Smooth muscle cell (in vitro differentiated cells): ENCODE measurements around the gene UNG. TPM values are rescaled to one million over a fixed set of nuclear protein-coding genes. Genes with fewer than 3 reads are reported as not detected.

Source experiments
- DNase-seq: peaks from one replicate; lab custom pipeline; 2025; ENCODE audit not compliant: unreplicated experiment; lab: John Stamatoyannopoulos, UW
- H2AFZ ChIP-seq: fragments of 200-600 bp; sonication (generic); 2 replicates; pipeline ENCODE4 v1.6.0; 2016; ENCODE audit warnings: antibody characterized with exemption, low read depth, mild to moderate bottlenecking
- H3F3A ChIP-seq: fragments of 200-600 bp; sonication (generic); 2 replicates; pipeline ENCODE4 v1.6.0; 2017; ENCODE audit warnings: antibody characterized with exemption, low read depth
- H3K27ac ChIP-seq: fragments of 200-600 bp; sonication (generic); 2 replicates; pipeline ENCODE4 v1.5.1; 2016; ENCODE audit warnings: low read depth, mild to moderate bottlenecking
- H3K27me3 ChIP-seq: fragments of 200-600 bp; sonication (generic); 2 replicates; pipeline ENCODE4 v1.6.1; 2016; ENCODE audit warnings: low read depth, mild to moderate bottlenecking
- H3K36me3 ChIP-seq: fragments of 200-600 bp; sonication (generic); 2 replicates; pipeline ENCODE4 v1.5.1; 2016; ENCODE audit warnings: low read depth
- H3K4me1 ChIP-seq: fragments of 200-600 bp; sonication (generic); 2 replicates; pipeline ENCODE4 v1.5.1; 2016; ENCODE audit warnings: low read depth
- H3K4me2 ChIP-seq: fragments of 200-600 bp; sonication (generic); 2 replicates; pipeline ENCODE4 v1.6.0; 2016; ENCODE audit warnings: mild to moderate bottlenecking
- H3K4me3 ChIP-seq: fragments of 200-600 bp; sonication (generic); 2 replicates; pipeline ENCODE4 v1.5.1; 2016; ENCODE audit warnings: mild to moderate bottlenecking
- H3K79me2 ChIP-seq: fragments of 200-600 bp; sonication (generic); 2 replicates; pipeline ENCODE4 v1.6.0; 2016; ENCODE audit warnings: low read depth, mild to moderate bottlenecking
- H3K9ac ChIP-seq: fragments of 200-600 bp; sonication (generic); 2 replicates; pipeline ENCODE4 v1.6.0; 2016; ENCODE audit warnings: low read depth
- H3K9me3 ChIP-seq: fragments of 200-600 bp; sonication (generic); replicated peaks from 2 replicates; pipeline ENCODE4 v1.5.1; 2016; ENCODE audit warnings: low read depth
- H4K20me1 ChIP-seq: fragments of 200-600 bp; sonication (generic); 2 replicates; pipeline ENCODE4 v1.6.0; 2016; ENCODE audit warnings: low read depth
- WGBS: methylation state at CpG from one replicate; pipeline ENCODE4 v1.1.7; 2016; ENCODE audit warnings: low lambda C conversion rate; 5-methylcytosine and 5-hydroxymethylcytosine counted together
- polyA plus RNA-seq: library from polyadenylated mRNA; unstranded; fragments of >200 nt; fragmentation: Nextera tagmentation; extraction: Ambion mirVana; gene quantifications from 2 replicates; pipeline ENCODE4 v1.2.1, GENCODE V29; 2016
- total RNA-seq: library from RNA; depleted of rRNA; stranded (reverse); fragments of >200 nt; gene quantifications from 2 replicates; pipeline ENCODE4 v1.2.3, GENCODE V29; 2014
- TF ChIP-seq, protein P1 (sequence below): fragments of 200-600 bp; sonication (generic); IDR thresholded peaks from 2 replicates; pipeline ENCODE4 v1.5.1; 2017; ENCODE audit warnings: borderline replicate concordance, mild to moderate bottlenecking, antibody characterized with exemption; ENCODE audit not compliant: insufficient read depth, poor library complexity, severe bottlenecking

Gene UNG
- total and polyA plus RNA-seq, 2 experiments from 2014 or later, result 17.1 to 22.8 TPM

DNA sequence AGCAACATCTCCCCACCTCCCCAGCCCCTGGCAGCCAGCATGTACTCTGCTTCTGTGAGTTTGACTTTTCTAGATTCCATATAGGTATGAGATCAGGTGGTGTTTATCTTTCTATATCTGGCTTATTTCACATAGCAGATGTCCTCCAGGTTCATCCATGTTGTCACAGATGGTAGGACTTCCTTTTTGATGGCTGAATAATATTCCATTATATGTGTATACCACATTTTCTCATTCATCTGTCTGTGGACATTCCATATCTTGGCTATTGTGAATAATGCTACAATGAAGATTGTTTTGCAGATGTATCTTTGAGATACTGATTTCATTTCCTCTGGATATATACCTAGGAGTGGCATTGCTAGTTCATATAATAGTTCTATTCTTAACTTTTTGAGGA is 22.5 kb upstream of the UNG start:
- Histone ChIP-seq H3K4me3 (no peak overlapping the region), H3K36me3 (peaks cover 27% of the 10 kb centered on the region), H3K9me3 (no peaks in the 10 kb centered on the region), H3K27me3 (no peaks in the 10 kb centered on the region), H3K9ac (no peak overlapping the region), H3K4me1 (peaks cover 5% of the 10 kb centered on the region), H3K79me2 (no peaks in the 10 kb centered on the region), H4K20me1 (no peaks in the 10 kb centered on the region), H3K27ac (no peak overlapping the region), H2AFZ (no peak overlapping the region), H3F3A (no peaks in the 10 kb centered on the region), H3K4me2 (no peak overlapping the region)
- TF ChIP-seq, protein P1, sequence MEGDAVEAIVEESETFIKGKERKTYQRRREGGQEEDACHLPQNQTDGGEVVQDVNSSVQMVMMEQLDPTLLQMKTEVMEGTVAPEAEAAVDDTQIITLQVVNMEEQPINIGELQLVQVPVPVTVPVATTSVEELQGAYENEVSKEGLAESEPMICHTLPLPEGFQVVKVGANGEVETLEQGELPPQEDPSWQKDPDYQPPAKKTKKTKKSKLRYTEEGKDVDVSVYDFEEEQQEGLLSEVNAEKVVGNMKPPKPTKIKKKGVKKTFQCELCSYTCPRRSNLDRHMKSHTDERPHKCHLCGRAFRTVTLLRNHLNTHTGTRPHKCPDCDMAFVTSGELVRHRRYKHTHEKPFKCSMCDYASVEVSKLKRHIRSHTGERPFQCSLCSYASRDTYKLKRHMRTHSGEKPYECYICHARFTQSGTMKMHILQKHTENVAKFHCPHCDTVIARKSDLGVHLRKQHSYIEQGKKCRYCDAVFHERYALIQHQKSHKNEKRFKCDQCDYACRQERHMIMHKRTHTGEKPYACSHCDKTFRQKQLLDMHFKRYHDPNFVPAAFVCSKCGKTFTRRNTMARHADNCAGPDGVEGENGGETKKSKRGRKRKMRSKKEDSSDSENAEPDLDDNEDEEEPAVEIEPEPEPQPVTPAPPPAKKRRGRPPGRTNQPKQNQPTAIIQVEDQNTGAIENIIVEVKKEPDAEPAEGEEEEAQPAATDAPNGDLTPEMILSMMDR, result no peak
- no peak for DNase-seq

DNA sequence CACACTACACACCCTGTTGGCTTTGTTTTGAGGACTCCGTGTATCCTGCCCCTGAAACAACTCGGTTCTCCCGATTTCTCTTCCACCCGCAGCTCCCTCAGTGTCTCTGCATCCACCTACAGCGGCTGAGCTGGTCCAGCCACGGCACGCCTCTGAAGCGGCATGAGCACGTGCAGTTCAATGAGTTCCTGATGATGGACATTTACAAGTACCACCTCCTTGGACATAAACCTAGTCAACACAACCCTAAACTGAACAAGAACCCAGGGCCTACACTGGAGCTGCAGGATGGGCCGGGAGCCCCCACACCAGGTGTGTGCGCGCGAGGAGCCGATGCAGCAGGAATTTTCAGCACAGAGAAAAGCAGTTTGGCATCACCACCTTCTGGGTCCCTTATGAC is 14.6 kb upstream of the UNG start:
- Histone ChIP-seq H3F3A (no peaks in the 10 kb centered on the region), H3K9ac (no peak overlapping the region), H3K4me3 (no peak overlapping the region), H3K79me2 (no peaks in the 10 kb centered on the region), H2AFZ (no peak overlapping the region), H3K36me3 (peaks cover 13% of the 10 kb centered on the region), H3K4me2 (no peak overlapping the region), H3K4me1 (no peaks in the 10 kb centered on the region), H4K20me1 (no peaks in the 10 kb centered on the region), H3K27me3 (no peaks in the 10 kb centered on the region), H3K9me3 (no peaks in the 10 kb centered on the region), H3K27ac (no peak overlapping the region)
- no peak for DNase-seq
- WGBS, result 97% methylated on average over 14 of the region's 14 CpGs
- TF ChIP-seq, protein P1, result no peak

DNA sequence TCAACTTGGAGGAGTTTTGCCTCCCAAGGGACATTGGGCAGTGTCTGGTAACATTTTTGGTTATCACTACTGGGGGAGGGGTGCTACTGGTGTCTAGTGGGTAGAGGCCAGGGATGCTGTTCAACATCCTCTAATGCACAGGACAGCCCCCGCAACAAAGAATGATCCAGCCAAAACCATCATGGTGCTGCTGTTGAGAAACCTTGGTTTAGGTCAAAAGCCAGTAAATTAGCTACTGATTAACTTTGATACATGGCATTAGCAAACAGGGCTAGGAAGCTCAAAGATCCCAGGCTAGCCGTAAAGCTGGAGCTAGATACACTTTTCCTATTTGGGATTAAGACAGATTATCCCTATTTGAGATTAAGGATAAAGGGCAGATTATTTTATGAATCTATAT is 13.0 kb upstream of the UNG start:
- TF ChIP-seq, protein P1, result no peak
- Histone ChIP-seq H3K4me3 (no peak overlapping the region), H3F3A (peaks cover 7% of the 10 kb centered on the region), H3K36me3 (peaks cover 8% of the 10 kb centered on the region), H3K27ac (no peak overlapping the region), H3K4me2 (no peak overlapping the region), H4K20me1 (no peaks in the 10 kb centered on the region), H3K9ac (no peak overlapping the region), H2AFZ (no peak overlapping the region), H3K79me2 (no peaks in the 10 kb centered on the region), H3K27me3 (no peaks in the 10 kb centered on the region), H3K4me1 (no peaks in the 10 kb centered on the region), H3K9me3 (no peaks in the 10 kb centered on the region)
- DNase-seq, result no peak
- WGBS, result 98% methylated on average over 2 of the region's 2 CpGs

DNA sequence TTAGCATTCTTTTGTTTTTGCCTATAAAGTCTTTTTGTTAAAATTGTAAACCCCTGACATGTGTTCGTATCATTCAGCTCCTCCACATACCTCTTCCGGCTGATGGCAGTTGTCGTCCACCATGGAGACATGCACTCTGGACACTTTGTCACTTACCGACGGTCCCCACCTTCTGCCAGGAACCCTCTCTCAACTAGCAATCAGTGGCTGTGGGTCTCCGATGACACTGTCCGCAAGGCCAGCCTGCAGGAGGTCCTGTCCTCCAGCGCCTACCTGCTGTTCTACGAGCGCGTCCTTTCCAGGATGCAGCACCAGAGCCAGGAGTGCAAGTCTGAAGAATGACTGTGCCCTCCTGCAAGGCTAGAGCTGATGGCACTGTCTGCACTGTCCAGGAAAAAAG is 11.8 kb upstream of the UNG start:
- no peaks in the 10 kb centered on the region for H3K9me3 ChIP-seq
- no peak overlapping the region for H2AFZ ChIP-seq
- H3K4me3 ChIP-seq, result no peak overlapping the region
- no peaks in the 10 kb centered on the region for H3K4me1 ChIP-seq
- H3F3A ChIP-seq, result peaks cover 7% of the 10 kb centered on the region
- 97% methylated on average over 11 of the region's 11 CpGs for WGBS
- peaks cover 8% of the 10 kb centered on the region for H3K36me3 ChIP-seq
- no peak for DNase-seq
- H3K4me2 ChIP-seq, result no peak overlapping the region
- H4K20me1 ChIP-seq, result no peaks in the 10 kb centered on the region
- no peak overlapping the region for H3K27ac ChIP-seq
- H3K9ac ChIP-seq, result no peak overlapping the region
- TF ChIP-seq, protein P1, result no peak
- H3K79me2 ChIP-seq, result no peaks in the 10 kb centered on the region
- no peaks in the 10 kb centered on the region for H3K27me3 ChIP-seq
